ENCODE measurements around the gene CCK.

- TF ChIP-seq, protein P1, sequence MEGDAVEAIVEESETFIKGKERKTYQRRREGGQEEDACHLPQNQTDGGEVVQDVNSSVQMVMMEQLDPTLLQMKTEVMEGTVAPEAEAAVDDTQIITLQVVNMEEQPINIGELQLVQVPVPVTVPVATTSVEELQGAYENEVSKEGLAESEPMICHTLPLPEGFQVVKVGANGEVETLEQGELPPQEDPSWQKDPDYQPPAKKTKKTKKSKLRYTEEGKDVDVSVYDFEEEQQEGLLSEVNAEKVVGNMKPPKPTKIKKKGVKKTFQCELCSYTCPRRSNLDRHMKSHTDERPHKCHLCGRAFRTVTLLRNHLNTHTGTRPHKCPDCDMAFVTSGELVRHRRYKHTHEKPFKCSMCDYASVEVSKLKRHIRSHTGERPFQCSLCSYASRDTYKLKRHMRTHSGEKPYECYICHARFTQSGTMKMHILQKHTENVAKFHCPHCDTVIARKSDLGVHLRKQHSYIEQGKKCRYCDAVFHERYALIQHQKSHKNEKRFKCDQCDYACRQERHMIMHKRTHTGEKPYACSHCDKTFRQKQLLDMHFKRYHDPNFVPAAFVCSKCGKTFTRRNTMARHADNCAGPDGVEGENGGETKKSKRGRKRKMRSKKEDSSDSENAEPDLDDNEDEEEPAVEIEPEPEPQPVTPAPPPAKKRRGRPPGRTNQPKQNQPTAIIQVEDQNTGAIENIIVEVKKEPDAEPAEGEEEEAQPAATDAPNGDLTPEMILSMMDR (IDR thresholded peaks at IDR 0.05; ENCODE audit: low read length): no peak
- no peak for TF ChIP-seq EZH2phosphoT487 (IDR thresholded peaks at IDR 0.05; ENCODE audit: low read length)
Observed at GRCh38 chr3:42246091-42246490, 19.9 kb downstream of the CCK start.
